Gastroesophageal sphincter (tissue), 4 donors: ENCODE data around the gene ZNF516. TPM values are rescaled to one million over a fixed set of nuclear protein-coding genes. Genes with fewer than 3 reads are reported as not detected.

Experiments used
- ATAC-seq: fragments of 150-250 bp; one replicate; pipeline ENCODE4 v1.9.1; 2016; ENCODE audit warnings: mild to moderate bottlenecking, moderate library complexity
- H3K27ac ChIP-seq, 4 donors: fragments of 200-600 bp; sonication (generic) in 3 of 4; 1 replicate in 3 of 4; 2 replicates in 1 of 4; pipeline ENCODE4 v1.5.1; 2016 to 2019
- H3K27me3 ChIP-seq: fragments of 200-600 bp; sonication (generic); one replicate; pipeline ENCODE4 v1.5.1; 2019
- H3K36me3 ChIP-seq, 2 donors: fragments of 200-600 bp; sonication (generic); one replicate each; pipeline ENCODE4 v1.5.1; 2019; ENCODE audit warnings: control low read depth in 1 of 2
- H3K4me1 ChIP-seq, 3 donors: fragments of 200-600 bp; sonication (generic); 1 replicate in 2 of 3; 2 replicates in 1 of 3; pipeline ENCODE4 v1.5.1; 2016 to 2019; ENCODE audit warnings: control low read depth in 2 of 3
- H3K4me3 ChIP-seq, 2 donors: fragments of 200-600 bp; sonication (generic); one replicate each; pipeline ENCODE4 v1.5.1; 2019; ENCODE audit warnings: mild to moderate bottlenecking in 1 of 2, moderate library complexity in 1 of 2
- H3K9me3 ChIP-seq, 3 donors: fragments of 200-600 bp; sonication (generic); one replicate each; pipeline ENCODE4 v1.5.1; 2017 to 2019; ENCODE audit warnings: control low read depth in 2 of 3
- CTCF ChIP-seq, 4 experiments: fragments of 200-600 bp in 2 of 4; fragments of 450-650 bp in 2 of 4; sonication (generic) in 1 of 4; IDR thresholded peaks; one replicate each; pipeline ENCODE4 v1.5.1; 2017 to 2019; ENCODE audit warnings: antibody characterized with exemption in 4 of 4, mild to moderate bottlenecking in 2 of 4, moderate library complexity in 2 of 4
- EP300 ChIP-seq: sonication (generic); formaldehyde crosslinking; IDR thresholded peaks from one replicate; pipeline ENCODE4 v1.6.1; 2017; ENCODE audit warnings: antibody characterized with exemption, mild to moderate bottlenecking
- POLR2A ChIP-seq, 2 donors: fragments of 450-650 bp; IDR thresholded peaks; one replicate each; pipeline ENCODE4 v1.6.1; 2017; ENCODE audit warnings: antibody characterized with exemption in 2 of 2, mild to moderate bottlenecking in 2 of 2, moderate library complexity in 1 of 2
- POLR2AphosphoS5 ChIP-seq: sonication (generic); formaldehyde crosslinking; IDR thresholded peaks from one replicate; pipeline ENCODE4 v1.6.1; 2017; ENCODE audit warnings: antibody characterized with exemption
- WGBS, 2 donors: methylation state at CpG; one replicate each; pipeline ENCODE4 v1.1.5; 2018; ENCODE audit warnings: low coverage in 1 of 2; 5-methylcytosine and 5-hydroxymethylcytosine counted together
- total RNA-seq, 4 donors: library from RNA; depleted of rRNA; stranded (reverse); fragments of >200 nt; gene quantifications; one replicate each; pipeline ENCODE4 v1.1.0, GENCODE V29; 2016

Gene ZNF516
- total RNA-seq, 4 donors from 2014 or later: 17.8 to 43.8 (median 29.9) TPM

- WGBS, 2 donors: 85 to 88% methylated on average over 10 of the region's 10 CpGs
- peaks cover 0 to 7% (median 0%) of the 10 kb centered on the region in 3 donors for H3K4me1 ChIP-seq
- TF ChIP-seq POLR2AphosphoS5 (no peak), EP300 (no peak), POLR2A (IDR thresholded peaks at IDR 0.05) (no peak), CTCF (IDR thresholded peaks at IDR 0.05) (no peak)
- ATAC-seq: no peak
- H3K27me3 ChIP-seq: no peaks in the 10 kb centered on the region
- H3K27ac ChIP-seq: no peak overlapping the region
- no peaks in the 10 kb centered on the region for H3K36me3 ChIP-seq
- no peak overlapping the region for H3K4me3 ChIP-seq
- H3K9me3 ChIP-seq: no peaks in the 10 kb centered on the region
Observed at GRCh38 chr18:76514573-76514972, 19.5 kb upstream of the ZNF516 start.

GRCh38 chr18:76507830-76508385 is 12.9 kb upstream of the ZNF516 start:
- no peak for ATAC-seq
- no peak overlapping the region for H3K4me3 ChIP-seq
- no peaks in the 10 kb centered on the region for H3K27me3 ChIP-seq
- 91 to 100% methylated on average over 4 to 10 of the region's 17 CpGs for WGBS, 2 donors
- H3K9me3 ChIP-seq: no peaks in the 10 kb centered on the region
- no peaks in the 10 kb centered on the region for H3K4me1 ChIP-seq
- no peaks in the 10 kb centered on the region for H3K36me3 ChIP-seq
- H3K27ac ChIP-seq: no peak overlapping the region
- TF ChIP-seq CTCF (IDR thresholded peaks at IDR 0.05): no peak
- TF ChIP-seq EP300: no peak
- TF ChIP-seq POLR2AphosphoS5: no peak
- no peak for TF ChIP-seq POLR2A (IDR thresholded peaks at IDR 0.05)

DNA sequence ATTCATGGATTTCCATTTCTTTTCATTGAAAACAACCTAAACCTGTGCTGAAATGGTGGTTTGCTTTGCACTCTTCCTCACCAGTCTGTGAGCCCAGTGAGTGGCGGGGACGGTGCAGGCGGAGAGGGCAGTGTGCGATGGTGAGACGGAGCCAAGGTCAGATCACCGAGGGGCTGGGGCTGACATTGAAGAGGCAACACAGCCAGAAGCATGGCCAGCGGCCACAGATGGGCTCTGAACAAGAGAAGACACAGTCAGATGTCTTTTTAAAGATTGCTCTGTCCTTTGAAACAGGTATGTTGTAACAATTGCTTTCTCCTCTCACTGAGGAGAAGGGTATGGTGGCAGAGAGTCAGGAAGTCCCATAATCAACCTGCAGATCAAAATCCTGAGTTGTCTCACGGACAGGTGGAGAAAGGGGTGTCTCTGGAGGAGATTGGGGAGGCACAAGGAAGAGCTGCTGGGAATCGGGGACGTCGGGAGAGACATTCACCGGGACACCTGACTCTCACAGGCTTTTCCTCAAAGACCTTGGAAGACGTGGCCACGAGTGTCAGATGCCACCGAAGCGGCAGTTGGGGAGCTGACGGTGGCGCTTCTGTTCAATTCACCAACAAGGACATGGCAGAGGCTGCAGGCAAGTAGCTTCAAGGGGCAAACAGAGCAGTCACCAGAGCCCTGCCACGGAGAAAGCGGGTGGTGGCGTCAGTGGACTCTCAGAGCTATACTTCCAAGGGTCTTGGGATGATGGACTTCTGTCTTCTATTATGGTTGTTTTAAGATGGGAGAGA is 12.1 kb upstream of the ZNF516 start:
- Histone ChIP-seq H3K4me1 (no peaks in the 10 kb centered on the region), H3K27ac (no peak overlapping the region), H3K9me3 (no peaks in the 10 kb centered on the region), H3K27me3 (no peaks in the 10 kb centered on the region), H3K4me3 (no peak overlapping the region), H3K36me3 (no peaks in the 10 kb centered on the region)
- TF ChIP-seq POLR2AphosphoS5 (no peak), POLR2A (IDR thresholded peaks at IDR 0.05) (no peak), CTCF (IDR thresholded peaks at IDR 0.05) (no peak), EP300 (no peak)
- WGBS, 2 donors: 88 to 92% methylated on average over 2 to 21 of the region's 21 CpGs
- ATAC-seq: no peak

GRCh38 chr18:76506395-76506794 is 11.4 kb upstream of the ZNF516 start:
- TF ChIP-seq POLR2AphosphoS5 (no peak), CTCF (IDR thresholded peaks at IDR 0.05) (no peak)
- Histone ChIP-seq H3K27ac (no peak overlapping the region), H3K27me3 (no peaks in the 10 kb centered on the region), H3K36me3 (no peaks in the 10 kb centered on the region), H3K4me3 (no peak overlapping the region), H3K4me1 (no peaks in the 10 kb centered on the region), H3K9me3 (no peaks in the 10 kb centered on the region)
- 80 to 88% methylated on average over 1 to 7 of the region's 9 CpGs for WGBS, 2 donors
- ATAC-seq: no peak

GRCh38 chr18:76505614-76506013 is 10.6 kb upstream of the ZNF516 start:
- 87 to 88% methylated on average over 2 of the region's 2 CpGs for WGBS, 2 donors
- H3K9me3 ChIP-seq: no peaks in the 10 kb centered on the region
- TF ChIP-seq POLR2AphosphoS5 (no peak), EP300 (no peak), CTCF (IDR thresholded peaks at IDR 0.05) (no peak), POLR2A (IDR thresholded peaks at IDR 0.05) (no peak)
- H3K4me3 ChIP-seq: no peak overlapping the region
- no peaks in the 10 kb centered on the region for H3K4me1 ChIP-seq
- no peak for ATAC-seq
- H3K27ac ChIP-seq: no peak overlapping the region
- H3K27me3 ChIP-seq: no peaks in the 10 kb centered on the region
- no peaks in the 10 kb centered on the region for H3K36me3 ChIP-seq
